B cell (primary cell): ENCODE data around the gene MMP21.

ENCODE experiments used
- CTCF ChIP-seq: fragments of 200-600 bp; IDR thresholded peaks from one replicate; pipeline ENCODE4 v1.8.0; 2022; ENCODE audit warnings: antibody characterized with exemption, mild to moderate bottlenecking
- EZH2 ChIP-seq: IDR thresholded peaks from 2 replicates; pipeline ENCODE4 v1.6.1; 2012; ENCODE audit warnings: borderline replicate concordance, low read depth, mild to moderate bottlenecking, moderate library complexity, low read length; ENCODE audit not compliant: insufficient read depth, poor library complexity, severe bottlenecking

GRCh38 chr10:125781374-125781773, 5.8 kb upstream of the MMP21 start:
- TF ChIP-seq EZH2 = no peak
- TF ChIP-seq CTCF = no peak
